GM10266 (cell line): Measurements from ENCODE around the gene COPS8.

Source experiments
- DNase-seq: peaks from one replicate; pipeline ENCODE4 v3.0.0; 2012; ENCODE audit errors: extremely low spot score
- CTCF ChIP-seq: IDR thresholded peaks from 2 replicates; pipeline ENCODE4 v1.5.1; 2012; ENCODE audit warnings: mild to moderate bottlenecking, low read depth; ENCODE audit not compliant: control insufficient read depth, insufficient read depth; ENCODE audit errors: missing control alignments

Gene COPS8

GRCh38 chr2:237075749-237076599 lies 9.7 kb upstream of the COPS8 start:
- no peak for TF ChIP-seq CTCF
- no peak for DNase-seq

- no peak for TF ChIP-seq CTCF
- no peak for DNase-seq
These were observed 4.1 kb upstream of the COPS8 start for GRCh38 chr2:237081596-237081995.

GRCh38 chr2:237083026-237083425 lies 2.7 kb upstream of the COPS8 start:
- TF ChIP-seq CTCF, result no peak
- DNase-seq, result no peak

GRCh38 chr2:237084444-237084843 lies 1.2 kb upstream of the COPS8 start:
- TF ChIP-seq CTCF, result no peak

GRCh38 chr2:237090906-237091305 lies 5.2 kb downstream of the COPS8 start:
- no peak for TF ChIP-seq CTCF
- no peak for DNase-seq

More at GRCh38 chr2:237084444-237084843, 1.2 kb upstream of the COPS8 start:
- no peak for DNase-seq

- DNase-seq, result no peak
- no peak for TF ChIP-seq CTCF
These were observed 6.2 kb downstream of the COPS8 start for GRCh38 chr2:237091779-237092436.

- DNase-seq, result no peak
- no peak for TF ChIP-seq CTCF
These were observed 6.8 kb downstream of the COPS8 start for GRCh38 chr2:237092506-237092905.
